Osteocyte (in vitro differentiated cells): ENCODE measurements around the gene MPZ. TPM values are rescaled to one million over a fixed set of nuclear protein-coding genes. Genes with fewer than 3 reads are reported as not detected.

Experiments used
- DNase-seq: peaks from one replicate; pipeline ENCODE4 v3.0.0; 2021; ENCODE audit warnings: mixed read lengths; ENCODE audit not compliant: unreplicated experiment; ENCODE audit errors: extremely low spot score
- H3K27ac Mint-ChIP-seq: one replicate; pipeline ENCODE4 v1.8.0; 2021; ENCODE audit warnings: mild to moderate bottlenecking, mixed read lengths; ENCODE audit not compliant: unreplicated experiment
- H3K27me3 Mint-ChIP-seq: one replicate; pipeline ENCODE4 v1.8.0; 2021; ENCODE audit warnings: mixed read lengths; ENCODE audit not compliant: unreplicated experiment
- H3K36me3 Mint-ChIP-seq: one replicate; pipeline ENCODE4 v1.8.0; 2021; ENCODE audit warnings: mixed read lengths; ENCODE audit not compliant: unreplicated experiment
- H3K4me1 Mint-ChIP-seq: one replicate; pipeline ENCODE4 v1.8.0; 2021; ENCODE audit warnings: mixed read lengths; ENCODE audit not compliant: unreplicated experiment
- H3K4me3 Mint-ChIP-seq: one replicate; pipeline ENCODE4 v1.8.0; 2021; ENCODE audit warnings: mild to moderate bottlenecking, moderate library complexity, mixed read lengths; ENCODE audit not compliant: unreplicated experiment
- H3K9me3 Mint-ChIP-seq: one replicate; pipeline ENCODE4 v1.8.0; 2021; ENCODE audit warnings: mixed read lengths; ENCODE audit not compliant: unreplicated experiment
- total RNA-seq: library from RNA; stranded (reverse); gene quantifications from 2 replicates; pipeline ENCODE4 v1.2.1, GENCODE V29; 2021
- TF ChIP-seq, protein P1 (sequence below): fragments of 200-600 bp; sonication (generic); IDR thresholded peaks from 2 replicates; pipeline ENCODE4 v1.5.0; 2021; ENCODE audit warnings: antibody characterized with exemption, mild to moderate bottlenecking, moderate library complexity

MPZ gene
- total RNA-seq, 1 donor from 2014 or later = 0.81 TPM

DNA sequence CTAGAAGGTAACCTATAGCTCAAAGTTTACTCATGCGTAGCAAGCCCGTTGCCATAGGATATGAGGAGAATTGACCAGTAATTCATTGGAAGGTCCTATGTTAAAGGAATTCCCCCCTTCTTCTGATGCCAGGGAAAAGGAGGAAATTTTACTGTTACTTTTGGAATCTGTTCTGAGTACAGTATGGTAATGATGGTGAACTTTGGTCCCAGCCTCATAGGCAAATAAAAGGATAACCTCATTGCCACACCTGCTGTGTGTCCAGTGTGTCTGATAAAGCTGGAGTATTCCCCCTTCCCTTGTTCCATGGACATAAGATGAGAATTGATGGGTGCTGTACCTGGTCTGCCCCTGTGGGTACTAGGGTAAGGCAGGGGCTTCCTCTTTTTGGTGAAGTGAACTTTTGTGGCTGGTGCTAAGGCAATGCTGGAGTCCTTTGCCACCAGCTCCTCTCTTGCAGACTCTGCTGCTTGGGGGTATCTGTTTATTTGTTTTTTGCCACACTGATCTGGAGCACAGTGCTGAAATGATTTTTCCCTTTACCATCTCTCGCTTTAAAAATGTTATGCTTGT is 22.2 kb downstream of the MPZ start:
- no peaks in the 10 kb centered on the region for H3K4me1 Mint-ChIP-seq
- peaks cover 51% of the 10 kb centered on the region for H3K27me3 Mint-ChIP-seq
- no peak for DNase-seq
- H3K27ac Mint-ChIP-seq = no peak overlapping the region
- H3K36me3 Mint-ChIP-seq = no peaks in the 10 kb centered on the region
- TF ChIP-seq, protein P1, sequence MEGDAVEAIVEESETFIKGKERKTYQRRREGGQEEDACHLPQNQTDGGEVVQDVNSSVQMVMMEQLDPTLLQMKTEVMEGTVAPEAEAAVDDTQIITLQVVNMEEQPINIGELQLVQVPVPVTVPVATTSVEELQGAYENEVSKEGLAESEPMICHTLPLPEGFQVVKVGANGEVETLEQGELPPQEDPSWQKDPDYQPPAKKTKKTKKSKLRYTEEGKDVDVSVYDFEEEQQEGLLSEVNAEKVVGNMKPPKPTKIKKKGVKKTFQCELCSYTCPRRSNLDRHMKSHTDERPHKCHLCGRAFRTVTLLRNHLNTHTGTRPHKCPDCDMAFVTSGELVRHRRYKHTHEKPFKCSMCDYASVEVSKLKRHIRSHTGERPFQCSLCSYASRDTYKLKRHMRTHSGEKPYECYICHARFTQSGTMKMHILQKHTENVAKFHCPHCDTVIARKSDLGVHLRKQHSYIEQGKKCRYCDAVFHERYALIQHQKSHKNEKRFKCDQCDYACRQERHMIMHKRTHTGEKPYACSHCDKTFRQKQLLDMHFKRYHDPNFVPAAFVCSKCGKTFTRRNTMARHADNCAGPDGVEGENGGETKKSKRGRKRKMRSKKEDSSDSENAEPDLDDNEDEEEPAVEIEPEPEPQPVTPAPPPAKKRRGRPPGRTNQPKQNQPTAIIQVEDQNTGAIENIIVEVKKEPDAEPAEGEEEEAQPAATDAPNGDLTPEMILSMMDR = no peak
- no peak overlapping the region for H3K4me3 Mint-ChIP-seq
- no peaks in the 10 kb centered on the region for H3K9me3 Mint-ChIP-seq

DNA sequence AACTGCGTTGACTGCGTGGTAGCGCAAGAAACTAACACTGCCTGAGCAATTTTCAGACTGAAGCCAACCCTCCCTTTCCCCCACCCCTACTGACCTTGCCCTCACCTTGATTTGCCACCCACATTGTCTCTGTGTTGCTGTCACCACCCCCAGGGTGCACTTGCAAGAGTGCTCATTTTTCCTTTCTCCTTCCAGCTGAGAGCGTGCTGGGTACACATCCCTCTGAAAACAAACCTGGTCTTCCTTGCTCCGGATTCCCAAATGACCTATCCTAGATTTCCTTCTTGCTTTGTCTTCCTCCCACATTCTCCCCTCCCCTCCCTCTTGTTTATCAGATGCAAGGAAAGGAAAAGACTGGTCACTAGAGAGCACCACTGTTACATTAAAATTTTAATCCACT is 24.2 kb downstream of the MPZ start:
- no peaks in the 10 kb centered on the region for H3K9me3 Mint-ChIP-seq
- TF ChIP-seq, protein P1 = no peak
- no peaks in the 10 kb centered on the region for H3K36me3 Mint-ChIP-seq
- no peak for DNase-seq
- H3K27me3 Mint-ChIP-seq = peaks cover 54% of the 10 kb centered on the region
- H3K27ac Mint-ChIP-seq = no peak overlapping the region
- H3K4me1 Mint-ChIP-seq = no peaks in the 10 kb centered on the region
- no peak overlapping the region for H3K4me3 Mint-ChIP-seq

DNA sequence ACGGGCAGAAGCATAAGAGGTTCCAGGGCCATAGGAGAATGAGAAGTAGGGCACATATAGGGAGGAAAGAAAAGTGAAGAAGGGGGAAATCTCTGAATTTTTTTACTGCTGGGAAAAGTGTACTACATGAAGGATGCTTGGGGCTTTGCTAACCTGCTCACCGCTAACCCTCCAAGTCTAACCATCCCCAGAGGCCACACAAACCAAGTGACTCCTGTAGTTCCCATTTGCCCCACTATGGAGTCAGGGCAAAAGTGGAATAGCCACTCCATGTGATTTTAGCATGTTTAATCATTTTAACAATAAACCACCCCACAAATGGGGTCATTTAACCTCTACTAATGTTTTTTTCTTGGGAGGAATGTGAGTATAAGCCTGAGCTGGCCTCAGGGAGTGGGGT is 24.7 kb downstream of the MPZ start:
- Mint-ChIP-seq H3K27me3 (peaks cover 57% of the 10 kb centered on the region), H3K36me3 (no peaks in the 10 kb centered on the region), H3K9me3 (no peaks in the 10 kb centered on the region), H3K4me3 (no peak overlapping the region), H3K27ac (no peak overlapping the region), H3K4me1 (no peaks in the 10 kb centered on the region)
- TF ChIP-seq, protein P1 = no peak
- no peak for DNase-seq

DNA sequence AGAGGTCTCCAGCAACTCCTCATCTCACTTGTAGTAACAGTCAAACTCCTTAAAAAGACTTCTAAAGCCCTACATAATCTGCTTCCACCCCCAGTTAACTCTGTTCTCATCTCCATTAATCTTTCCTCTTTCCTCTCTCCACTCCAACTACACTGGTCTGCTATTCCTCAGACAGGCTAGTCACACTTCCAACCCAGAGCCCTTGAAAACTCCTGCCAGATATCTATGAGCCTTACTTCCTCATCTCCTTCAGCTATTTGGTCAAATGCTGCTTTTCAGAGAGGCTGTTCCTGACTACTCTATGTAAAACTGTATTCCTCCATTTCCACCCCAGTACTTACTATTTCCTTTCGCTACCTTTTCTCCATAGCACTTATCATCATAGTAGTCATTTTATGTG is 26.8 kb downstream of the MPZ start:
- H3K27ac Mint-ChIP-seq = no peak overlapping the region
- no peaks in the 10 kb centered on the region for H3K4me1 Mint-ChIP-seq
- no peak overlapping the region for H3K4me3 Mint-ChIP-seq
- no peak for DNase-seq
- no peaks in the 10 kb centered on the region for H3K9me3 Mint-ChIP-seq
- H3K27me3 Mint-ChIP-seq = peaks cover 68% of the 10 kb centered on the region
- TF ChIP-seq, protein P1 = no peak
- no peaks in the 10 kb centered on the region for H3K36me3 Mint-ChIP-seq

DNA sequence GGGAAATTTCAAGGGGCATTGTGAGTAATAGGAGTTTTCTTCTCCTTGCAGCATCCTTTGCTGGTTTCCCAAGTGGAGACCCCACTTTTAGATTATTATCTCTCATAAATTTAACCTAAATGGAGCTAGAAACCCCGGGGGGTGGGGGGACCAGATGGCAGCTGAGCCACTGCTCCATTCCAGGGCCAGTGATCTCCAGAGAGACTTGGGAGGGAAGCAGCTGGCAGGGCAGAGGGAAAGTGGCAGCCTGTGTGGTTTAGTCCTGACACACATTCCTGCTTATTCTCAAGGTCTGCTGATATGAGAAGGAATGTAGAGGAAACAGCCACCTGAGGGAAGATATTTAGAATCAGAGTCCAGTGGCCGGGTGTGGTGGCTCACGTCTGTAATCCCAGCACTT is 34.9 kb downstream of the MPZ start:
- peaks cover 60% of the 10 kb centered on the region for H3K27me3 Mint-ChIP-seq

More for the DNA sequence above, 34.9 kb downstream of the MPZ start:
- H3K4me3 Mint-ChIP-seq = no peak overlapping the region
- no peak for DNase-seq
- H3K4me1 Mint-ChIP-seq = no peaks in the 10 kb centered on the region
- TF ChIP-seq, protein P1 = no peak
- no peak overlapping the region for H3K27ac Mint-ChIP-seq
- H3K9me3 Mint-ChIP-seq = no peaks in the 10 kb centered on the region
- H3K36me3 Mint-ChIP-seq = no peaks in the 10 kb centered on the region
